Neural cell (in vitro differentiated cells): ENCODE results near the gene NUP58. TPM values are rescaled to one million over a fixed set of nuclear protein-coding genes. Genes with fewer than 3 reads are reported as not detected.

Experiments
- H2AFZ ChIP-seq: fragments of 200-600, 300-800 bp; sonication (generic), shearing (Covaris generic); 2 replicates; pipeline ENCODE4 v1.6.0; 2014; ENCODE audit warnings: low read depth, mild to moderate bottlenecking, antibody characterized with exemption, low read length, moderate library complexity
- H3F3A ChIP-seq: fragments of 200-600 bp; shearing (Covaris generic); 2 replicates; pipeline ENCODE4 v1.6.1; 2016; ENCODE audit warnings: mild to moderate bottlenecking, moderate library complexity, mixed read lengths, antibody characterized with exemption, low read length; ENCODE audit not compliant: insufficient read depth, poor library complexity, severe bottlenecking
- H3K27ac ChIP-seq: fragments of 200-600, 300-800 bp; sonication (generic), shearing (Covaris generic); 2 replicates; pipeline ENCODE4 v1.5.1; 2014; ENCODE audit warnings: mild to moderate bottlenecking, low read length, moderate library complexity
- H3K27me3 ChIP-seq: fragments of 300-800, 200-600 bp; sonication (generic), shearing (Covaris generic); 2 replicates; pipeline ENCODE4 v1.6.0; 2014; ENCODE audit warnings: mild to moderate bottlenecking, low read depth, low read length, moderate library complexity; ENCODE audit not compliant: insufficient read depth
- H3K36me3 ChIP-seq: fragments of 300-800, 200-600 bp; sonication (generic), shearing (Covaris generic); 2 replicates; pipeline ENCODE4 v1.5.1; 2014; ENCODE audit warnings: mild to moderate bottlenecking, antibody characterized with exemption, low read length, moderate library complexity; ENCODE audit not compliant: insufficient read depth
- H3K4me2 ChIP-seq: fragments of 300-800, 200-600 bp; sonication (generic), shearing (Covaris generic); 2 replicates; pipeline ENCODE4 v1.6.0; 2014; ENCODE audit warnings: mild to moderate bottlenecking, low read length
- H3K4me3 ChIP-seq: fragments of 300-800, 200-600 bp; sonication (generic), shearing (Covaris generic); 2 replicates; pipeline ENCODE4 v1.5.1; 2014; ENCODE audit warnings: mild to moderate bottlenecking, low read length, moderate library complexity
- H3K79me2 ChIP-seq: fragments of 200-600 bp; shearing (Covaris generic); replicated peaks from 2 replicates; pipeline ENCODE4 v1.6.0; 2014; ENCODE audit warnings: mild to moderate bottlenecking, low read length, moderate library complexity; ENCODE audit not compliant: insufficient read depth
- H3K9ac ChIP-seq: fragments of 300-800, 200-600 bp; sonication (generic), shearing (Covaris generic); 2 replicates; pipeline ENCODE4 v1.6.1; 2016; ENCODE audit warnings: mild to moderate bottlenecking, low read length, mixed read lengths
- H3K9me2 ChIP-seq: fragments of 200-600 bp; shearing (Covaris generic); 2 replicates; pipeline ENCODE4 v1.6.1; 2016; ENCODE audit warnings: mild to moderate bottlenecking, low read length, mixed read lengths; ENCODE audit not compliant: insufficient read depth
- H3K9me3 ChIP-seq: fragments of 200-600, 300-800 bp; sonication (generic), shearing (Covaris generic); 2 replicates; pipeline ENCODE4 v1.6.1; 2016; ENCODE audit warnings: mild to moderate bottlenecking, mixed run types, low read length, moderate library complexity, mixed read lengths
- H4K20me1 ChIP-seq: fragments of 200-600 bp; shearing (Covaris generic); 2 replicates; pipeline ENCODE4 v1.6.1; 2016; ENCODE audit warnings: mild to moderate bottlenecking, mixed run types; ENCODE audit not compliant: insufficient read depth
- EP300 ChIP-seq: fragments of 450-650 bp; conservative IDR thresholded peaks from 2 replicates; pipeline ENCODE4 v1.6.1; 2014; ENCODE audit warnings: antibody characterized with exemption, mild to moderate bottlenecking, moderate library complexity; ENCODE audit not compliant: poor library complexity, severe bottlenecking
- EZH2 ChIP-seq: fragments of 200-600, 300-800 bp; shearing (Covaris generic), sonication (generic); IDR thresholded peaks from 2 replicates; pipeline ENCODE4 v1.6.1; 2014; ENCODE audit warnings: antibody characterized with exemption, low read length, borderline replicate concordance, mild to moderate bottlenecking; ENCODE audit not compliant: insufficient read depth, poor library complexity, severe bottlenecking
- MXI1 ChIP-seq: fragments of 450-650 bp; conservative IDR thresholded peaks from 2 replicates; pipeline ENCODE4 v1.6.1; 2014; ENCODE audit warnings: antibody characterized with exemption, mild to moderate bottlenecking; ENCODE audit not compliant: poor library complexity, severe bottlenecking
- POLR2AphosphoS5 ChIP-seq: IDR thresholded peaks from 2 replicates; pipeline ENCODE4 v1.6.1; 2012
- RAD21 ChIP-seq: fragments of 450-650 bp; conservative IDR thresholded peaks from 2 replicates; pipeline ENCODE4 v1.6.1; 2014; ENCODE audit warnings: antibody characterized with exemption, mild to moderate bottlenecking, moderate library complexity
- REST ChIP-seq: IDR thresholded peaks from 2 replicates; pipeline ENCODE4 v1.6.1; 2012; ENCODE audit warnings: borderline replicate concordance
- SMC3 ChIP-seq: fragments of 450-650 bp; conservative IDR thresholded peaks from 2 replicates; pipeline ENCODE4 v1.6.1; 2014; ENCODE audit warnings: antibody characterized with exemption, mild to moderate bottlenecking, moderate library complexity; ENCODE audit not compliant: poor library complexity
- TAF1 ChIP-seq: IDR thresholded peaks from 2 replicates; pipeline ENCODE4 v1.6.1; 2012; ENCODE audit warnings: low read depth
- polyA plus RNA-seq: library from polyadenylated mRNA; depleted of rRNA; stranded (reverse); fragments of >200 nt; gene quantifications from 2 replicates; pipeline ENCODE4 v1.2.3, GENCODE V29; 2014
- TF ChIP-seq, protein P1 (sequence below): fragments of 450-650 bp; IDR thresholded peaks from 2 replicates; pipeline ENCODE4 v1.5.1; 2014; ENCODE audit warnings: antibody characterized with exemption, mild to moderate bottlenecking, moderate library complexity; ENCODE audit not compliant: poor library complexity, severe bottlenecking

The NUP58 gene
- polyA plus RNA-seq, 1 donor from 2014 or later, result 150 TPM

DNA sequence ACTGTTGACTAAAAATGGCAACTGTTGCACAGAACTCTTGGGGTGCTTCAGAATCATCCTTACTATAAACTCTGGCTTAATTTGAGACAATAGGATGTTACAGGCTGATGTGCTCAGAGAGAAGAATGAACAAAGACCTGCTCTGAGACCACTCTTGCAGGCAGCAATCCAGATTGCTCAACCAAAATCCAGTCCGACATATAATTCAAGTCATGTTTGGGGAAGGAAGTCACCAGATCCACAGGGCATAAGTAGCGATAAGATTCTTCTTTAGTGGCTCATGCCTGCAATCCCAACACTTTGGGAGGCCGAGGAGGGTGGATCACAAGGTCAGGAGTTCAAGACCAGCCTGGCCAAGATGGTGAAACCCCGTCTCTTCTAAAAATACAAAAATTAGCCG is 34.7 kb upstream of the NUP58 start:
- Histone ChIP-seq H4K20me1 (no peaks in the 10 kb centered on the region), H3K9me2 (no peaks in the 10 kb centered on the region), H3K9me3 (no peaks in the 10 kb centered on the region), H3K27ac (no peak overlapping the region), H2AFZ (no peak overlapping the region), H3K4me3 (no peak overlapping the region), H3K27me3 (no peaks in the 10 kb centered on the region), H3K79me2 (no peaks in the 10 kb centered on the region), H3K4me2 (no peak overlapping the region), H3F3A (no peaks in the 10 kb centered on the region), H3K36me3 (peaks cover 16% of the 10 kb centered on the region), H3K9ac (no peak overlapping the region)
- TF ChIP-seq EP300, result no peak
- no peak for TF ChIP-seq RAD21
- no peak for TF ChIP-seq MXI1
- TF ChIP-seq REST, result no peak
- no peak for TF ChIP-seq SMC3
- no peak for TF ChIP-seq POLR2AphosphoS5
- TF ChIP-seq TAF1, result no peak
- TF ChIP-seq, protein P1, sequence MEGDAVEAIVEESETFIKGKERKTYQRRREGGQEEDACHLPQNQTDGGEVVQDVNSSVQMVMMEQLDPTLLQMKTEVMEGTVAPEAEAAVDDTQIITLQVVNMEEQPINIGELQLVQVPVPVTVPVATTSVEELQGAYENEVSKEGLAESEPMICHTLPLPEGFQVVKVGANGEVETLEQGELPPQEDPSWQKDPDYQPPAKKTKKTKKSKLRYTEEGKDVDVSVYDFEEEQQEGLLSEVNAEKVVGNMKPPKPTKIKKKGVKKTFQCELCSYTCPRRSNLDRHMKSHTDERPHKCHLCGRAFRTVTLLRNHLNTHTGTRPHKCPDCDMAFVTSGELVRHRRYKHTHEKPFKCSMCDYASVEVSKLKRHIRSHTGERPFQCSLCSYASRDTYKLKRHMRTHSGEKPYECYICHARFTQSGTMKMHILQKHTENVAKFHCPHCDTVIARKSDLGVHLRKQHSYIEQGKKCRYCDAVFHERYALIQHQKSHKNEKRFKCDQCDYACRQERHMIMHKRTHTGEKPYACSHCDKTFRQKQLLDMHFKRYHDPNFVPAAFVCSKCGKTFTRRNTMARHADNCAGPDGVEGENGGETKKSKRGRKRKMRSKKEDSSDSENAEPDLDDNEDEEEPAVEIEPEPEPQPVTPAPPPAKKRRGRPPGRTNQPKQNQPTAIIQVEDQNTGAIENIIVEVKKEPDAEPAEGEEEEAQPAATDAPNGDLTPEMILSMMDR, result no peak
- no peak for TF ChIP-seq EZH2

- no peaks in the 10 kb centered on the region for H3F3A ChIP-seq
- peaks cover 19% of the 10 kb centered on the region for H3K36me3 ChIP-seq
- no peak overlapping the region for H3K4me3 ChIP-seq
- no peaks in the 10 kb centered on the region for H3K27me3 ChIP-seq
- H3K4me2 ChIP-seq, result no peak overlapping the region
- no peaks in the 10 kb centered on the region for H3K79me2 ChIP-seq
- no peak overlapping the region for H2AFZ ChIP-seq
- H3K9me2 ChIP-seq, result no peaks in the 10 kb centered on the region
- H3K9me3 ChIP-seq, result no peaks in the 10 kb centered on the region
- H3K27ac ChIP-seq, result no peak overlapping the region
- TF ChIP-seq POLR2AphosphoS5 (no peak), TAF1 (no peak), EZH2 (no peak), REST (no peak), RAD21 (peak; percentile 29), SMC3 (peak; percentile 36), EP300 (no peak), MXI1 (no peak)
- TF ChIP-seq, protein P1, result peak; percentile 38
- no peak overlapping the region for H3K9ac ChIP-seq
- no peaks in the 10 kb centered on the region for H4K20me1 ChIP-seq
These were observed 33.7 kb upstream of the NUP58 start for GRCh38 chr13:25267715-25268114.
